ENCODE measurements around the gene DENND1A.

DENND1A gene

GRCh38 chr9:123807251-123807650 lies 122.7 kb downstream of the DENND1A start:
- no peak overlapping the region for H3K4me3 ChIP-seq (ENCODE audit: control insufficient read depth, low read depth, low read length)
- DNase-seq (ENCODE audit: low read depth) = peak; percentile 27
- TF ChIP-seq CTCF (conservative IDR thresholded peaks at IDR 0.05; ENCODE audit: control insufficient read depth, insufficient read depth, low read depth, low read length) = no peak

GRCh38 chr9:123806829-123807228 lies 123.1 kb downstream of the DENND1A start:
- DNase-seq (ENCODE audit: low read depth) = no peak
- H3K4me3 ChIP-seq (ENCODE audit: control insufficient read depth, low read depth, low read length) = no peak overlapping the region
- TF ChIP-seq CTCF (conservative IDR thresholded peaks at IDR 0.05; ENCODE audit: control insufficient read depth, insufficient read depth, low read depth, low read length) = no peak

- no peak for DNase-seq (ENCODE audit: low read depth)
- TF ChIP-seq CTCF (conservative IDR thresholded peaks at IDR 0.05; ENCODE audit: control insufficient read depth, insufficient read depth, low read depth, low read length) = no peak
- H3K4me3 ChIP-seq (ENCODE audit: control insufficient read depth, low read depth, low read length) = no peak overlapping the region
Observed at GRCh38 chr9:123798195-123798594, 131.7 kb downstream of the DENND1A start.

GRCh38 chr9:123796618-123797484 lies 133.1 kb downstream of the DENND1A start:
- TF ChIP-seq CTCF (conservative IDR thresholded peaks at IDR 0.05; ENCODE audit: control insufficient read depth, insufficient read depth, low read depth, low read length) = no peak
- no peak for DNase-seq (ENCODE audit: low read depth)
- no peak overlapping the region for H3K4me3 ChIP-seq (ENCODE audit: control insufficient read depth, low read depth, low read length)

GRCh38 chr9:123796094-123796493 lies 133.8 kb downstream of the DENND1A start:
- no peak for DNase-seq (ENCODE audit: low read depth)
- no peak for TF ChIP-seq CTCF (conservative IDR thresholded peaks at IDR 0.05; ENCODE audit: control insufficient read depth, insufficient read depth, low read depth, low read length)
- no peak overlapping the region for H3K4me3 ChIP-seq (ENCODE audit: control insufficient read depth, low read depth, low read length)

GRCh38 chr9:123795336-123795735 lies 134.6 kb downstream of the DENND1A start:
- no peak for DNase-seq (ENCODE audit: low read depth)
- TF ChIP-seq CTCF (conservative IDR thresholded peaks at IDR 0.05; ENCODE audit: control insufficient read depth, insufficient read depth, low read depth, low read length) = no peak
- H3K4me3 ChIP-seq (ENCODE audit: control insufficient read depth, low read depth, low read length) = no peak overlapping the region
